IMR-90 (cell line): ENCODE measurements around the gene CRB1.

Source experiments
- BHLHE40 ChIP-seq: fragments of 150-350 bp; IDR thresholded peaks from 2 replicates; pipeline ENCODE4 v1.6.1; 2016; ENCODE audit warnings: mild to moderate bottlenecking, low read depth, low read length
- CEBPB ChIP-seq: IDR thresholded peaks from 2 replicates; pipeline ENCODE4 v1.6.1; 2012; ENCODE audit warnings: low read depth, low read length, improper control_type of control experiment
- CHD1 ChIP-seq: IDR thresholded peaks from 2 replicates; pipeline ENCODE4 v1.6.1; 2012; ENCODE audit warnings: low read depth, low read length, improper control_type of control experiment
- CTCF ChIP-seq: conservative IDR thresholded peaks from 2 replicates; pipeline ENCODE4 v1.5.1; 2012; ENCODE audit warnings: mild to moderate bottlenecking, low read depth, low read length, improper control_type of control experiment
- FOS ChIP-seq: fragments of 150-350 bp; IDR thresholded peaks from 2 replicates; pipeline ENCODE4 v1.6.1; 2016; ENCODE audit warnings: low read depth, low read length
- MAFK ChIP-seq: IDR thresholded peaks from 2 replicates; pipeline ENCODE4 v1.6.1; 2012; ENCODE audit warnings: low read depth, low read length, improper control_type of control experiment
- MAZ ChIP-seq: IDR thresholded peaks from 2 replicates; pipeline ENCODE4 v1.6.1; 2012; ENCODE audit warnings: low read depth, mild to moderate bottlenecking, low read length, improper control_type of control experiment, moderate library complexity, borderline replicate concordance
- MXI1 ChIP-seq: IDR thresholded peaks from 2 replicates; pipeline ENCODE4 v1.6.1; 2012; ENCODE audit warnings: low read depth, mild to moderate bottlenecking, low read length, moderate library complexity, borderline replicate concordance
- POLR2A ChIP-seq: IDR thresholded peaks from 2 replicates; pipeline ENCODE4 v1.6.1; 2012; ENCODE audit warnings: mild to moderate bottlenecking, low read depth, low read length
- RAD21 ChIP-seq: IDR thresholded peaks from 2 replicates; pipeline ENCODE4 v1.6.1; 2012; ENCODE audit warnings: low read length, improper control_type of control experiment
- RCOR1 ChIP-seq: IDR thresholded peaks from 2 replicates; pipeline ENCODE4 v1.6.1; 2012; ENCODE audit warnings: mild to moderate bottlenecking, low read length, improper control_type of control experiment; ENCODE audit not compliant: insufficient replicate concordance
- RFX5 ChIP-seq: IDR thresholded peaks from 2 replicates; pipeline ENCODE4 v1.8.0; 2012; ENCODE audit warnings: low read depth, mild to moderate bottlenecking, low read length, moderate library complexity
- SMC3 ChIP-seq: fragments of 150-350 bp; IDR thresholded peaks from 2 replicates; pipeline ENCODE4 v1.6.1; 2016; ENCODE audit warnings: low read depth, mild to moderate bottlenecking, antibody characterized with exemption, low read length, moderate library complexity

- TF ChIP-seq SMC3 (no peak), CTCF (no peak), MAZ (no peak), MXI1 (no peak), POLR2A (no peak), MAFK (peak; percentile 46; the same call in 1 of the 2 replicates), BHLHE40 (no peak), RFX5 (no peak), RAD21 (no peak), CEBPB (no peak), FOS (no peak), RCOR1 (no peak), CHD1 (no peak)
Observed at GRCh38 chr1:197252973-197253372, 15.1 kb upstream of the CRB1 start.
